G401.6 (cell line): ENCODE data around the gene SCRN1.

ENCODE experiments used
- FAIRE-seq: peaks from 2 replicates; lab custom pipeline; 2012; peaks lifted over from hg19 to GRCh38; lab: Jason Lieb, UNC

Gene SCRN1

GRCh38 chr7:29989257-29989995 lies at the start of gene SCRN1:
Gene SCRN1 (minus strand): TSS chr7:29989801. CDS start chr7:29969067, 20,734 bp downstream.
- no peak for FAIRE-seq

DNA sequence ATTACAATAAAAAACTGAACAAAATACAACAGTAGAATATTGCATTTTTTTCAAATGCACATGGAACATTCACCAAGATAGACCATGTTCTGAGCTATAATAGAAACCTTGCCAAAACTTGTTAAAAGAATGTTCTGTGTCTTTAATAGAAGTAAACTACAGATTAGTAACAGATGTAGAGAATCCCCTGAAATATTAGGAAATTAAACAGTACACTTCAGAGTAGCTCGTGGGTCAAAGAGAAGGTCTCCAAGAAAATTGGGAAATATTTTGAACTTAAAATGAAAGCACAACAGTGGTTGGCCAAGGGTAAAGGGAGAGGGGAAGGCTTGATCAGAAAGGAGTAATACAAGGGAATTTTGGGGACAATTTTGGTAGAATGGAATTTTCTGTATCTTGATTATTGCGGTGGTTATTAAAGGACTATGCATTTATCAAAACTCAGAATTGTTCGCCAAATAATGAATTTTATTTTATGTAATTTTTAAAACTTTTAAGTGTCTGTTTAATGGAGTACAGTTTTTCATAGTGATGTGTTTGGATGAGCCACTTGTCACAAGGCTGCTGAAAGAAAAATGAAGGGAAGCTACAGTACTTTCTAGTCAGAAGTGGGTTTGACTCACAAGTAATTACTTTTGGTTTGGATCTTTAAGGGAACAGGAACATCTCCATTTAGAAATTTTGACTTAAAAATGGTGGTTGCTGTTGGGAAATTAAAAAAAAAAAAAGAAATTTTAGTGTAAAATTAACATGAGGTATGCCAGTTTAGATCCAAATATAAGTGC lies 48.8 kb upstream of the SCRN1 start:
- FAIRE-seq: peak; percentile 75

GRCh38 chr7:30036220-30036619 lies 46.6 kb upstream of the SCRN1 start:
- no peak for FAIRE-seq

GRCh38 chr7:30034501-30034900 lies 44.9 kb upstream of the SCRN1 start:
- no peak for FAIRE-seq

GRCh38 chr7:30032310-30033125 lies 42.9 kb upstream of the SCRN1 start:
- peak; percentile 34 for FAIRE-seq

- FAIRE-seq: no peak
Observed at GRCh38 chr7:30029696-30030095, 40.1 kb upstream of the SCRN1 start.

DNA sequence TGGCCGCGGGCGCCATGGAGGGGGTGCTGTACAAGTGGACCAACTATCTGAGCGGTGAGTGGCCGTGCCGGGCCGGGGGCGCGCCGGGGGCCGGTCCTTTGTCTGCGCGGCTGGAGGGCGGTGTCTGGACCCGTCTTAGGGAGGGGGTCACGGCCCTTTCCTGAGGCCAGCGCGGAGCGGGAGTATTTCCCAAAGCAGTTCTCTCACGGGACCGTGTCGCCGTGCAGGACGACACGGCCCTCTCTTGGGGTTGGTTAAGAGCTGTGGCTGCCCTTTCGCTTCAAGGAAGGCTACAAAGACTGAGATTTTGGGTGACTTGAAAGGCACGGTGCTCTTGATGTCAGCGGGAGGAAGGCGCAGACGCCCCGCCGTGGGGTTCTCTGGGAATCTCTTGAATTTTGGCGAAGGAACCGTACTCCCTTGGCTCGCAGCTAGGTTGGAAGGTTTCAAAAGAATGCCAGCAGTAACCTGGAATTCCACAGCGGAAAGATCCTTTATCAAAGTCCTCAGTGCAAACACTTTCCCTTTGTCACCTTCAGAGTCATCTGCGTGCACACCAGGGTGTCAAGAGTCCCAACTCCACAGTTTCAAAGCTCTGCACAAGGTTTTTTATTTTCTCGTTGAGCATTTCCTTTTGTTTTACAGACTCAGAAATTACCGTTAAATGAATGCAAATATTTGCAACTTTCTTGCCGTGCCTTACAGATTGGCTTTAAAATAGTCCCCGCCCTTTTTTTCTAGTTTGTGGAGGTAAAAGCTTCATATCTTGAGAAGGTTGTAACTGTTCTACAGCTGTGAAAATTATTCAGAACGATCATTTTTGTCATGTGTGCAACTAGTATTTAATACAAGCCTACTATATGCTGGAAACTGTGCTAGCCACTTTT lies 39.4 kb upstream of the SCRN1 start:
- FAIRE-seq: peak; percentile 51

- peak; percentile 39 for FAIRE-seq
Observed at GRCh38 chr7:30028216-30028748, 38.7 kb upstream of the SCRN1 start, which contains the start of gene PLEKHA8. Gene PLEKHA8 (plus strand): TSS chr7:30028412. CDS start chr7:30028763, 351 bp downstream.

- FAIRE-seq: no peak
Observed at GRCh38 chr7:30027740-30028215, 38.2 kb upstream of the SCRN1 start.

- peak; percentile 76 for FAIRE-seq
Observed at GRCh38 chr7:30027065-30027456, 37.5 kb upstream of the SCRN1 start.

DNA sequence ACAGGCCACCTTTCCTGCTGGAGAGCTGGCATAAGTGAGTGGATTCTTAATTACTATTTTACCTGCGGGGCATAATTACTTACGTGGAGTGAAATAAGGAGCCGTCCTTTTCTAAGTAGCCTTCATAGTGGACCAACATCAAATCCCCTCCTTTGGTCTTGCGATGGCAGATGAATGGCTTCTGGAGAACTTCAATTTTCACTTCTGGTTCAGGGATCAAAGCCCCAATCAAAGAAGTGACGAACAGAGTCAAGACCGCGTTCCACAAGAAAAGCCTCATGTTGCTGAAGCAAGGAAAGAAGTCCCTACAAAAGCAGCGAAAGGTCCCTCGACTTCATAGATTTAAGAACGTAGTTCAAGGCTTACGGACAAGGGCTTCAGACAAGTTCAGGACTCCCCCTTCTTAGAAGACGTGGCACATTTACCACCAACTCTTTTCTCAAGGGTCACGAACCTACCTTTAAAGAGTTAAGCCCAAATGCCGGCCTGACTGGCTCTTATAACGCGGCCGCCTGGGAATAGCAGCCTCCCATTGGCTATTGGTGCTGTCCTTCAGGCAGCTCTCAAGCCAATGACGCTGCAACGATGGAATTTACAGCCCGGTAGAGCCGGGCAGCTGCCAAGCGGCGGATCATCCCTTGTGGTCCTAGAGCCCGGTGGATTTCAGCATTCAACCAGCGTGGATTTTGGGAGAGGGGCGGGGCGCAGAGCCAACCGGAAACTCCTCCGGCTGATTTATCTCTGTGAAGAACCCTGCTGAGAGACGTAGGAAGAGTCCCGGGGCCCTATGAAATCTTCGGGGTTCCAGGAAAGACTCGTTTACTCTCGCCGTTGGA lies 36.8 kb upstream of the SCRN1 start, which contains the start of gene FKBP14:
FKBP14 (minus strand) TSS at position 474 of the 836 bp plus-strand sequence; CDS start at position 280, 194 bp downstream.
- FAIRE-seq: peak; percentile 99

GRCh38 chr7:30023524-30023923 lies 33.9 kb upstream of the SCRN1 start:
- FAIRE-seq: no peak

- peak; percentile 42 for FAIRE-seq
Observed at GRCh38 chr7:30022991-30023390, 33.4 kb upstream of the SCRN1 start.

GRCh38 chr7:30020535-30020934 lies 30.9 kb upstream of the SCRN1 start:
- FAIRE-seq: no peak

DNA sequence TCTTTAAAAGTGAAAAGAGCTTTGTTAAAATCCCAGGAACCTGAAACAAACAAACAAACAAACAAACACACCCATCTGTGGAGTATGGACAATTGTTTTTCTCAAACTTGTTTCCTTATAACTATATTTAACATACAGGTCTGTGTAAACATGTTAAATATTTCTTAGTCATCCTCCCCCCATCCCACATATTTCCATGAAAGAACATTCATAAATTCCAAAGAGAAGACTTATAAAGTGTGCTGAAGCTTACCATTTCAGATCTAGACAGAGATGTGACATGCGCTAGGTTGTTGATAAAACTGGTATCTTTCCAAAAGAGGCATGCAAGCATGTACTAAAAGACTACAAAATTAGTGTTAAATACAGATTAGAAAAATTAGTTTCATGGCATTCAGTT lies 30.4 kb upstream of the SCRN1 start:
- no peak for FAIRE-seq

- FAIRE-seq: peak; percentile 94
Observed at GRCh38 chr7:30019387-30019786, 29.8 kb upstream of the SCRN1 start.

DNA sequence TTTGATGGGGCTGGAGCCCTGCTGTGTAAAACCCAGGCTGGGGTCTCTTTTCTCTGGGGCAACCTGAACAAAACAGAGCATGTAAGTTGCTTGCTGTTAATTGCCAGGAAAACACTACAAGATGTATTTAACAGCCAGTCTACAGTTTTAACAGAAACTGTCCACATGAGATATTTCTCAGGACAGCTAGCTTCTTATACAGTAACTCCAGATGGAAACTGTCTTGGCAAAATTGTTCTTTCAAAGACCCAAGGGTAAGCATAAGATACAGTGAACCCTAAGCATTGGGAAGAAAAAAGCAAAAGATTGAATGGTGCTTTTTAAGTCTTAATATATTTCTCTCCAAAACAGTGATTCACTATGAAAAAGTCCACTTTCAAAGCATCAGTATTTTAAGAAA lies 28.9 kb upstream of the SCRN1 start:
- FAIRE-seq: no peak

DNA sequence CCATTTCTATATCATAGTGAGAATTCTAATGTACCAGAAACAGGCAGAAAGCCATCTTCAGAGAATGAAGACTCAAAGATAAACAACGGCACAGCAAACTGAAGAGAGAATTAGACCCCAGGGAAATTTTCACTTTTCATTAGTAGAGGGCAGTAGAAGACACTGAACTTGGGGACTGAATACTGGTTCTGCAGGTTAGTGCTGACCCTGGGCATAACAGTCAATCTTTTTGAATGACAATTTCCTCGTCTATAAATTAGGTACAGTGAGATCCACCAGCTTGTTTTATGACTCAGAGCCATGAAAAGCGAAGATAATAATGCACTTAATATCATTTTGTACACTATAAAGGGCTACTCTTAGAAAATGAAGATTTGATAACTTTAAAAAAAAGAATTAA lies 23.2 kb upstream of the SCRN1 start:
- FAIRE-seq: peak; percentile 58

GRCh38 chr7:30010021-30010420 lies 20.4 kb upstream of the SCRN1 start:
- FAIRE-seq: no peak

DNA sequence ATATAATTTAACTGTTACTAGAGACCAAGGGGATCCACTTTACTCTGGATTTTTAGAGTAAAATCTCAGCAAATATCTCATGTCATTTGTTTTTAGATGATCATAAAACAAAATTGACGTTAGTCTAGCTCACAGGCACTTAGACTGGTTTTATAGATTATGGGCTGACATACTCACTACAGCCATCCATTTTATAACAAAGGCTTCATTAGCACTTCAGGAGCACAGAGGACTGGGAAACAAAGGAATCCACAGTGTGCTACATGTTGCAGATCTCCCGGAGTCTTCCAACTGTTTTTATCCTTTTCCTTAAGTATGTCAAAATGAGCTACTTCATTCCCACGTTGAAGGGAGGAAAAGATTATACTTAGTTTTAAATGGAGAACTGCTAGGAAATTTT lies 15.9 kb upstream of the SCRN1 start:
- FAIRE-seq: peak; percentile 41
